ENCODE data around the gene LRP3. TPM values are rescaled to one million over a fixed set of nuclear protein-coding genes. Genes with fewer than 3 reads are reported as not detected.
A peak's percentile ranks its signal among the peaks of the same experiment; 100 is the strongest.
"Not testable (repeated sequence)": the region's sequence is repeated elsewhere in the genome, so short reads cannot be mapped to it uniquely, and the experiment has no call there.

Gene LRP3
- total RNA-seq, 1 donor from 2014 or later: 24.4 TPM

DNA sequence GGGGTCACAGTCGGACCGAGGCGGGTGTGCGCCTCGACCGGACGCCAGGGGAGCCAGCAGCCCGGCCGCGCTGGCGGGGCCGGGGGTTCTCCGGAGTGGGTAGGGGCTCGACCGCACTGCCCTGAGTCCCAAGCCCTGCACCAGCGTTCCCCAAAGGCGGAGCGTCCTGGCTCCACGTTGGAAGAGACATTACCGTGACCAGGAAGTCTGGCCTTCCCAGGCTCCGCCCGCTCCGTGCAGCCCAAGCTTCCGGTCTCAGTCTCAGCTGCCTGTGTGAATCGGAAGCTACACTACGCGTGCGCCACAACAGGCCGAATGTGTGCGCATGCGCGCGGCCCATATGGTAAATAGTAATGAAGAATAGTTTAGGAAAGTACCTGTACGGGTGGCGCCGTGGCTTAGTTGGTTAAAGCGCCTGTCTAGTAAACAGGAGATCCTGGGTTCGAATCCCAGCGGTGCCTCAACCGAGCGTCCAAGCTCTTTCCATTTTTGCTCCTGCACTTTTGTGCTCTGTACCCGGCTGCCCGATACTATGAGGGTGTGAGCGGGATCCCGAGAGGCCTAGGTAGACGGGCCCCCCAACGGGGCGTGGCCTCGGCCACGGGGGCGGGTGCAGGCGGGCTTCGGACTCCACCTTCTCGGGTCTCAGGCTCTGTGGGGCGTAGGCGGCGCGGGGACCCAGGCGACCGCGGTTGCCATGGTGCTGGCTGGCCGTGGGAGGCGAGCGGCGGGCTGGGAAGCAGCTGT, 17.3 kb upstream of the LRP3 start:
- peak; percentile 99 for DNase-seq

DNA sequence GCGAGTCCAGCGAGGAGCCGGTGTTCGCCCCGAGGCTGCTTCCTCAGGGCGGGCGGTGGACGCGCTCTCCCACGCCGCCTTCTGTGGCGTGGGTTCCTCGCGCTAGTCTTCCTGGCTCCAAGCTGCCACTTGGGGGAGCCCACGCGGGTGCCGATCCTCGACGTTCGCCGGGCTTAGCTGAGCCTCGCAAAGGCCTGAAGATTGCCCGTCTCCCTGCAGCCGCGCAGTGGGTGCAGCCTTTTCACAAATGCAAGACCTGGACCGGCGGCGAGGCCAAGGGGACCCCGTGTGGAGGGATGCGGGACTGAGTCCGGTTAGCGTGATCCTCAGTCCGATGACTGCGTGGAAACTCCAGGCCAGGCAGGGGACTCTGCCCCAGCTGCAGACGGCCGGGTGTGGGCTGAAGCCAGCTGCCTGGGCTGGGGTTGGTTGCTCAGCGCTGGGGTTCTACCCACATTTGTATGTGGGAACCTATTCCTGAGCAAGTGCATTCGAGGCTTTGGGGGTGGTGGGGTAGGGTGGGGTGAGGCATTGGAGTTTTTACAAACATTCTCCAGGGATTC, 16.6 kb upstream of the LRP3 start:
- no peak for DNase-seq

DNA sequence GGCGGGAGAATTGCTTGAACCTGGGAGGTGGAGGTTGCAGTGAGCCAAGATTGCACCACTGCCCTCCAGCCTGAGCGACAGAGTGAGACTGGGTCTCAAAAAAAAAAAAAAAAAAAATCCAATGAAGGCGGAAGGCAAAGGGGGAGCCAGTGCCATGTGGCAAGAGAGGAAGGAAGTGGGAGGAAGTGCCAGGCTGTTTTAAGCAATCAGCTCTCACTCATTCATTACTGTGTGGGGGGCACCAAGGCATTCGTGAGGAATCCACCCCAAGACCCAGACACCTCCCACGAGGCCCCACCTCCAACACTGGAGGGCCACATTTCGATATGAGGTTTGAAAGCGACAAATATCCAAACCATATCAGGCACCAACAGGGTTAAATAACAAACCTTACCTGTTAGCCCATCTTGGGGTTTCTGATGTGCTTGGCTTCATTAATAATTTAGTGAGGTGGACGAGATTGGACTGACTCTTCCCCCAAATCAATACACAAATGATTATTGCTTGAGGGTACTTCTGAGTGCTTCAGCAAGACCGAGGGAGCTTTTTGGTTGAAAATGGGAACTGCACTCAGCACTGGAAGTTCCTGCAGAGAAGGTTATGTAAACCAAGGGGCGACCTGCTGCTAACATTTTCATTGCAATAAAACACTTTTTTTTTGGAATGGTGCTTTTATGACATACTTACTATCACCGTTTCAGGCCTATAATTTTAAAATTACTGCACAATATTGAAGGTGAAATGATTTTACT, 7.5 kb upstream of the LRP3 start:
- DNase-seq: no peak

- no peak for DNase-seq
These were observed 7.0 kb upstream of the LRP3 start for GRCh38 chr19:33187183-33187540.

DNA sequence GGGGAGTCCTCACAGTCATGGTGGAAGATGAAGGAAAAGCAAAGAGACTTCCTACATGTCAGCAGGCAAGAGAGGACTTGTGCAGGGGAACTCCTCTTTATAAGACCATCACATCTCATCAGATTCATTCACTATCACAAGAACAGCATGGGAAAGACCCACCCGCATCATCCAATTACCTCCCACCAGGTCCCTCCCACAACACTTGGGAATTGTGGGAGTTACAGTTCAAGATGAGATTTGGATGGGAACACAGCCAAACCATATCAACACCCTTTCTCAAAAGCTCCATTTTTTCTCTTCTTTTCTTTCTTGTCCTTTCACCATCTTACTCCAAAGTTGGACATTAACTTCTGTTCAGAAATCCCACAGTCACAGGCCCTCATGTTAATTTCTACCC, 4.7 kb upstream of the LRP3 start:
- DNase-seq: no peak

DNA sequence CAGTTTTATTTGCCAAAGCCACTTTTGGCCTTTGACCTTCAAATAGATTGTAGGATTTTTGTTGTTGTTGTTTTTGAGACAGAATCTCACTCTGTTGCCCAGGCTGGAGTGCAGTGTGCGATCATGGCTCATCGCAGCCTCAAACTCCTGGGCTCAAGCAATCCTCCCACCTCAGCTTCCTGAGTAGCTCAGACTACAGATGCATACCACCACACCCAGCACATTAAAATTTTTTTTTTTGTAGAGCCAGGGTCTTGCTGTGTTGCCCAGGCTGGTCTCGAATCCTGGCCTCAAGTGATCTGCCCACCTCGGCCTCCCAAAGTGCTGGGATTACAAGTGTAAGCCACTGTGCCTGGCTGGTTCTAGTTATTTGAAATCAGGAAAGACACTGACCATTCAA, 3.0 kb upstream of the LRP3 start:
- DNase-seq: not testable (repeated sequence)

GRCh38 chr19:33191501-33191900, 2.6 kb upstream of the LRP3 start:
- DNase-seq: no peak

- DNase-seq: no peak
These were observed 2.1 kb upstream of the LRP3 start for GRCh38 chr19:33192010-33192409.

- DNase-seq: no peak
These were observed 763 bp upstream of the LRP3 start for GRCh38 chr19:33193269-33193864.

- no peak for DNase-seq
These were observed 379 bp downstream of the LRP3 start for GRCh38 chr19:33194532-33194885.

GRCh38 chr19:33194886-33195644, 935 bp downstream of the LRP3 start:
- DNase-seq: peak; percentile 45

- no peak for DNase-seq
These were observed 1.7 kb downstream of the LRP3 start for GRCh38 chr19:33195645-33196347.

DNA sequence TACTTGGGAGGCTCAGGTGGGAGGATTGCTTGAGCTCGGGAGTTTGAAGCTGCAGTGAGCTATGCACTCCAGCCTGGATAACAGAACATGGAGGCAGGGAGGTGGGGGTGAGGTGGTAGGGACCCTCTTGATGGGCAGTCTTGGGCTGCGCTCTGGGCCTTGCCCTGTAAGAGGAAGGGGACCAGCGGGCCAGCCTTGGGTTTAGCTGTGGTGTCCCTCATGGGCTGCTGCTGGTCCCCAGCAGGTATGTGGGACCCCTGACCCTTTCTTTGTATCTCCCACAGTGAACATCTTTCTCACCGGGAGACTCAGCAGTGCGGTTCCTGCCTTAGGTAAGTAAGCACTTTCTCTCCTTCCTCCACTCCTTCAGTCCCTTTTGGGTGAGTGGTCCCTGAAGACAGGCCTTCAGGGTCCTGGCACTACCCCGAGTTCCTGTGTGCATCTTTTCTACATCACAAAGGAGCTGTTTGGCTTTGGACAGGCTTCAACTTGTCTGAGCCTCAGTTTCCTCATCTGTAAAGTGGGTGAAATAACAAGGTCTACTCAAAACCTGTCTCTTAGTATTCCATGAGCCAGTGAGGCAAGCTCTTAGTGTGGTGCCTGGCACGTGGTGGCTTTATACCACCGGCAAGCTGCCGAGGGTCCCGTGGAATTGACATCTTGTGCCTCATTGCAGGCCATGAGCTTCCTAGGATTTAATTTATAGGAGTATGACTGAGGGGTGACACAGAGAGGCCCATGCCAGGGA, 2.5 kb downstream of the LRP3 start:
- DNase-seq: no peak

- DNase-seq: no peak
These were observed 3.5 kb downstream of the LRP3 start for GRCh38 chr19:33197591-33198000.

GRCh38 chr19:33198169-33198568, 4.0 kb downstream of the LRP3 start:
- no peak for DNase-seq

- no peak for DNase-seq
These were observed 5.5 kb downstream of the LRP3 start for GRCh38 chr19:33199441-33200265.

- DNase-seq: no peak
These were observed 7.3 kb downstream of the LRP3 start for GRCh38 chr19:33201473-33201872.

DNA sequence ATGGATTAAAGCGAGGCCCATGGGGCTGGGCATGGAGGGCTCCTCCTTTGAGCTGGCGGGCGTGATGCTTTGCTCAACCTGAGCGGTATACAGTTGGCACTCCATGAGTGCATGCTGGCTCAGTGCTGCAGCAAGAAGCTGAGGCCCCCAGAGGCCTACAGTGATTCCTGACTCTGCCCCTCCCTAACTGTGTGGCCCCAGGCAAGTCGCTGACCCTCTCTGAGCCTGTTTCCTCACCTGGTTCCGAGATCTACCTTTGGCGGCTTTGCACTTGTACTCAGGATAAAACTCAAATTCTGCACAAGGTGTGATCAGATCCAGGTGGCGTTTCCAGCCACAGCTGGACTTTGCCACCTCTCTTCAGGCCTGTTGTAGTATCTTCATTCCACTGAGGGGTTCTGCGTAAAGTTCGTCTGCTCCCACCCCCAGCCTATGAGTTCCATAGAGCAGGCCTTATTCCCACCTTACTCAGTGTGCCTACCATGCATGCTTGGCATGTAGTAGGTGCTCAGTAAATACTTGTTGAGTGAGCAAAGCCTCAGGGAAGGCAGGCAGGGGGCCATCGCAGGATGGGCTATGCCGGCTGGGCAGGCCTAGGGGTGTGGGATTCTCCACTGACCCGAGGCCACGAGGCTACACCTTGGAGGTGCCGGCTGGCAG, 7.9 kb downstream of the LRP3 start:
- DNase-seq: no peak
